AG20443 (cell line): ENCODE data around the gene UNC13C.
"Not testable (repeated sequence)": the region's sequence is repeated elsewhere in the genome, so short reads cannot be mapped to it uniquely, and the experiment has no call there.

Experiments used
- DNase-seq: peaks from one replicate; pipeline ENCODE4 v3.0.0; 2012; ENCODE audit warnings: low spot score, mixed read lengths

UNC13C gene

GRCh38 chr15:53978253-53978906 lies at the start of gene UNC13C:
Gene UNC13C (plus strand): TSS chr15:53978441. CDS start chr15:54012904, 34,463 bp downstream.
- DNase-seq = peak; percentile 16

- no peak for DNase-seq
Measured at GRCh38 chr15:53936137-53936536, 42.1 kb upstream of the UNC13C start.

GRCh38 chr15:53937632-53938031 lies 40.6 kb upstream of the UNC13C start:
- not testable (repeated sequence) for DNase-seq

- DNase-seq = no peak
Measured at GRCh38 chr15:53950572-53950971, 27.7 kb upstream of the UNC13C start.

- no peak for DNase-seq
Measured at GRCh38 chr15:53955396-53955795, 22.8 kb upstream of the UNC13C start.

GRCh38 chr15:53962646-53963561 lies 15.3 kb upstream of the UNC13C start:
- DNase-seq = no peak

GRCh38 chr15:53963801-53964200 lies 14.4 kb upstream of the UNC13C start:
- DNase-seq = no peak

GRCh38 chr15:53974121-53974520 lies 4.1 kb upstream of the UNC13C start:
- DNase-seq = no peak

- no peak for DNase-seq
Measured at GRCh38 chr15:53974813-53975212, 3.4 kb upstream of the UNC13C start.

GRCh38 chr15:53976844-53977392 lies 1.3 kb upstream of the UNC13C start:
- no peak for DNase-seq

GRCh38 chr15:53979051-53979788 lies 979 bp downstream of the UNC13C start:
- no peak for DNase-seq

- DNase-seq = no peak
Measured at GRCh38 chr15:53980021-53980420, 1.8 kb downstream of the UNC13C start.

GRCh38 chr15:53982071-53982680 lies 3.9 kb downstream of the UNC13C start:
- no peak for DNase-seq

GRCh38 chr15:53982876-53983275 lies 4.6 kb downstream of the UNC13C start:
- DNase-seq = no peak

- DNase-seq = no peak
Measured at GRCh38 chr15:53984221-53984620, 6.0 kb downstream of the UNC13C start.

GRCh38 chr15:53985562-53985961 lies 7.3 kb downstream of the UNC13C start:
- DNase-seq = no peak

GRCh38 chr15:53987480-53987879 lies 9.2 kb downstream of the UNC13C start:
- no peak for DNase-seq

- no peak for DNase-seq
Measured at GRCh38 chr15:54007256-54007655, 29.0 kb downstream of the UNC13C start.

GRCh38 chr15:54011656-54012055 lies 33.4 kb downstream of the UNC13C start:
- DNase-seq = no peak

- no peak for DNase-seq
Measured at GRCh38 chr15:54014067-54014655, 35.9 kb downstream of the UNC13C start.

GRCh38 chr15:54017251-54017650 lies 39.0 kb downstream of the UNC13C start:
- DNase-seq = no peak
